ENCODE results near the gene TAF13.
"Not testable (repeated sequence)": the region's sequence is repeated elsewhere in the genome, so short reads cannot be mapped to it uniquely, and the experiment has no call there.

The TAF13 gene

GRCh38 chr1:109091078-109091838 is 15.5 kb upstream of the TAF13 start:
- DNase-seq, result no peak

DNA sequence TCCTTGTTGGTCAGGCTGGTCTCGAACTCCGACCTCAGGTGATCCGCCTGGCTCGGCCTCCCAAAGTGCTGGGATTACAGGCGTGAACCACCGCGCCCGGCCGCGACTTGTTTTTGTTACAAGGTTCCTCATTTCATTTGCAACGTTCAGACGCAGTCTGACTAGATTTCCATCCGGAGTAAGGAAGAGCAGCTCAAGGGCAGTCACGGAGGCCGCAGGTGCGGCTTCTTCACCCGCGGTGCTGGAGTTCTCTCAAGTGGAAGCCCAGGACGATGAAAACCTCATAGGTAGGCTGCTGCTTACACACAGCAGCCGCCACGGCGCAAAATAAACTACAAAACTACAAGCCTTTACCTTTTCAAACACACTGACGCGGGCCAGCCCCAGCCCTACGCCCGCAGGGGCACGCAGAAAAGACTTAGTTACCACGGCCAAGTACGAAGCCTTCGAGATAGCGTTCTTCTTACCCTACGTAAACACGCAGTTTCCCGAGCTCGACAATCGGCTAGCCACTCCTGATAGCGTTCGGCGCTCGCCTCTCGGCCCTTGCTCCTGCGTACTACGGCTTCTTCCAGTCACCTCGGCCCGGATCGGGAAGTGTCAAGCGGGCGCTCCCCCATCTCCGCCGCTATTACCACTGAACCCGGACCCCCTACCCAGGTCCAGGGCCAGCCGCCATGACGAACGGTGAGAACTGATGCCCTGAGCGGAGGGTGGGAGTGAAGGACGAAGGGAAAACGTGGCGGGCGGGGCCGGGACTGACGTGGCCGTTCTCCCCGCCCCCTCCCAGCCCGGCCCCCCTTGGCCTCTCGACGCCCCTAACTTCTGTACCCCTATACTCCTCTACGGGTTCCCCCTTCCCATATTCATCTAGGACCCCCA is 14.6 kb upstream of the TAF13 start, which contains the start of gene TMEM167B:
TSS of gene TMEM167B (plus strand) at position 569 of the 882 bp plus-strand sequence. CDS start at position 678, 109 bp downstream.
- peak; percentile 82 for DNase-seq

DNA sequence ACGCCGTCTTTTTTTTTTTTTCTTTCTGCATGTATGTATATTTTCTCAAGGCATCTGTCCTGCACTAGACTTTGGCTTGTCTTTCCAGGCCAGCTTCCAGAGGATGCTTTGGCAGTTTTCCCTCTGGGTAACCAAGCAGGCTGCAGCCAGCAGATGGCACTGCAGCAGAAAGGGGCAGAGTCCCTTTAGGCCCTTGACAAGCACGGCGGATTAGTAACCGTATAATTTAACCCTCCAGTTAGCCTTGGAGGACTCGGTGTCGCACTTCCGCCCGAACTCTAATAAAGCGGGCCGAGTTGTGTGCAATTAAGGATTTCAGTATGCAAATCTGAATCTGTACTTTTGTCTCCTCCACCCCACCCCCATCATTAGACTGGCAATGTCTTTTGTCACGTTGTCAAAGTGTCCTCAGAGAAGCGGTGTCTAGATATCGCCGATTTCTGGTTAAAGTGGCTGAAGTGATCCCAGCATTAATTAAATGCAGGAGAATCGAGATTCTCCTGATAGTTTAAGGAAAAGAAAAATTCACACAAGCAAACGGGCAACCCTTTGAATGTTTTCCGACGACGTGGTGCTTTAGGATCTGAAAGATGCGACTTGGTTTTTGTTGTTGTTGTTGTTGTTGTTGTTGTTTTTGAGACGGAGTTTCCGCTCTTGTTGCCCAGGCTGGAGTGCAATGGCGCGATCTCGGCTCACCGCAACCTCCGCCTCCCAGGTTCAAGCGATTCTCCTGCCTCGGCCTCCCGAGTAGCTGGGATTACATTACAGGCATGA is 13.6 kb upstream of the TAF13 start:
- no peak for DNase-seq

DNA sequence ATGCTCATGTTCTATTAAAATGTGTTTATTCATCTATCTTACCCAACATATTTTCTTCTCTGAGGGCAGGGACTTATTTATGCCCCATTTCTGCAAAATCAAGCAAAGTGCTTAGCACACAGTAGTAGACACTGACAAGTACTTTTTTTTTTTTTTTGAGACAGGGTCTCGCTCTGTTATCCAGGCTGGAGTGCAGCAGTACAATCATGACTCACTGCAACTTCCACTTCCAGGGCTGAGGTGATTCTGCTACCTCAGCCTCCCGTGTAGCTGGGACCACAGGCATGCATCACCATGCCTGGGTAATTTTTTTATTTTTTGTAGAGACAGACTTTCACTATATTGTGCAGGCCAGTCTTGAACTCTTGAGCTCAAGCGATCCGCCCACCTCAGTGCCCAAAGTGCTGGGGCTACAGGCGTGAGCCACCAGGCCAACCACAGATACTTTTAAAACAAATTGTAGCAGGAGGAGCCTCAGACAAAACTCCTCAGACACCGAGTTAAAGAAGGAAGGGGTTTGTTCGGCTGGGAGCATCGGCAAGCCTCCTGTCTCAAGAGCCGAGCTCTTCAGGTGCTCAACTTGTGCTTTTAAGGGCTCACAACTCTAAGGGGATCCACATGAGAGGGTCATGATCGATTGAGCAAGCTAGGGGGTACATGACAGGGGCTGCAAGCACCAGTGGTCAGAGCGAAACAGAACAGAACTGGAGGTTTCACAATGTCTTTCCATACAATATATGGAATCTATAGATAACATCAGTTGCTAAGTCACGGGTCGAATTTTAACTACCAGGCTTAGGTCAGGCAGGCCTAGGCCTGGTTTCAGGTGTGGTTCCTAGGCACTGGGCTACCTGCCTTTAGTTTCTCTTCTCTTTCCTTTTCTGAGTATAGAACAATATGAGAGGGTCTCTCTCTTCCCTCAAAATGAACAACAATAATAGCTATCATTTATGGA is 9.0 kb upstream of the TAF13 start:
- no peak for DNase-seq

GRCh38 chr1:109083923-109084322 is 8.1 kb upstream of the TAF13 start:
- no peak for DNase-seq

GRCh38 chr1:109083501-109083900 is 7.7 kb upstream of the TAF13 start:
- no peak for DNase-seq

- no peak for DNase-seq
Measured at GRCh38 chr1:109080441-109081082, 4.8 kb upstream of the TAF13 start.

GRCh38 chr1:109079240-109079622 is 3.4 kb upstream of the TAF13 start:
- DNase-seq, result no peak

DNA sequence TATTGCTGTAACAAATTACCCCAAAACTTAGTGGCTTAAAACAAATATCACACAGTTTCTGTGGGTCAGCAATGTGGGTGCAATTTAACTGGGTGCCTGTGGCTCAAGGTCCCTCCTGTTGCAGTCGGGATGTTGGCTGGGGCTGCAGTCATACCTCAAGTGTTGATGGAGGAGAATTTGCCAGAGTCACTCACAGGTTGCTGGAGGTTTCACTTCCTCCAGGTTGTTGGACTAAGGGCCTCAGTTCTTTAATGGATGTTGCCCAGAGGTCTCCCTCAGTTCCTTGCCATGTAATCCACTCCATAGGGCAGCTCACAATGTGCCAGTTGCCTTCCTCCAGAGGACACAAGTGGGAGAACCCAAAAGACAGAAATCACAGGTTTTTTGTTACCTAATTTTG is 2.5 kb upstream of the TAF13 start:
- DNase-seq, result no peak

- DNase-seq, result no peak
Measured at GRCh38 chr1:109069294-109069693, 6.5 kb downstream of the TAF13 start.

- no peak for DNase-seq
Measured at GRCh38 chr1:109067883-109068282, 7.9 kb downstream of the TAF13 start.

GRCh38 chr1:109065137-109065536 is 10.7 kb downstream of the TAF13 start:
- DNase-seq, result no peak

DNA sequence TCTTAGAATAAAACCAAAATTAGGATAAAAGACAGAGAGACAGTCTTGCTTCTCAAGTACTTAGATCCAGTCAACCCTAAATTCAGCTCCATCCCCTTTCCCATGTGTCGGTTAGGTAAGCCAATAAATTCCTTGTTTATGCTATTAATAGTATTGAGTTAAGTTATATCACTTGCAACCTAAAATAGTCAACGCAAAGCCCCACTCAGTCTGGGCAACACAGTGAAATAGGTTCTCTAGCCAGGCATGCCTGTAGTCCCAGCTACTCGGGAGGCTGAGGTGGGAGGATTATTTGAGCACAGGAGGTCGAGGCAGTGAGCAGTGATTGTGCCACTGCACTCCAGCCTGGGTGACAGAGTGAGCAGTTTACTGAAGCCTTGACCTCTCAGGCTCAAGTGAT is 14.6 kb downstream of the TAF13 start:
- no peak for DNase-seq

DNA sequence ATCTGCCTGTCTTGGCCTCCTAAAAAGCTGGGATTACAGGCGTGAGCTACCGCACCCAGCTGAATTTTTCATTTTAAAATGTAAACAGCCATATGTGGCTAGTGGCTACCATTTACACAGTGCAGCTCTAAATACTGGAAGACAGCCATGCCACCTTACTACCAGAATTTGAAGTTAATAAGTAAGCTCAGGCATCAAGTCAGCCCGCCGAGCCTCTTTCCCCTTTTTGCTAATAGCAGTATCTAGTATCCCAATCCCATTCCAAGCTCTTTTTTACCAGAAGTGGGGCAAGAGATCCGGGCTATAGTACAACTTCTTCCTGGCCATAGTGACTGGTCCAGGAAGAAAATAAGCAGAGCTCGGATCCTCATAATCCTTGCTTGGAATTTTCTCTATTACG is 15.1 kb downstream of the TAF13 start:
- no peak for DNase-seq

GRCh38 chr1:109059026-109059425 is 16.8 kb downstream of the TAF13 start:
- DNase-seq, result no peak

- no peak for DNase-seq
Measured at GRCh38 chr1:109056064-109056463, 19.7 kb downstream of the TAF13 start.

DNA sequence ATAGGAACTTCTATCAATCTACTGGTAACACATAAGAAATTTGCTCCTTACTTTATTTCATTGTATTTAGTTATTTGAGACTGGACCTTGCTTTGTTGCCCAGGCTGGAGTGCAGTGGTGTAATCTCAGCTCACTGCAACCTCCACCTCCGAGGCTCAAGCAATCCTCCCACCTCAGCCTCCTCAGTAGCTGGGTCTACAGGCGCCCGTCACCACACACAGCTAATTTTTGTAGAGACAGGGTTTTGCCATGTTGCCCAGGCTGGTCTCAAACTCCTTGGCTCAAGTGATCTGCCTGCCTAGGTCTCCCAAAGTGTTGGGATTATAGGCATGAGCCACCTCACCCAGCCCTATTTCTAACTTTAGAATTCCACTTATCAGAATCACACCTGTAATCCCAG is 23.7 kb downstream of the TAF13 start:
- not testable (repeated sequence) for DNase-seq

DNA sequence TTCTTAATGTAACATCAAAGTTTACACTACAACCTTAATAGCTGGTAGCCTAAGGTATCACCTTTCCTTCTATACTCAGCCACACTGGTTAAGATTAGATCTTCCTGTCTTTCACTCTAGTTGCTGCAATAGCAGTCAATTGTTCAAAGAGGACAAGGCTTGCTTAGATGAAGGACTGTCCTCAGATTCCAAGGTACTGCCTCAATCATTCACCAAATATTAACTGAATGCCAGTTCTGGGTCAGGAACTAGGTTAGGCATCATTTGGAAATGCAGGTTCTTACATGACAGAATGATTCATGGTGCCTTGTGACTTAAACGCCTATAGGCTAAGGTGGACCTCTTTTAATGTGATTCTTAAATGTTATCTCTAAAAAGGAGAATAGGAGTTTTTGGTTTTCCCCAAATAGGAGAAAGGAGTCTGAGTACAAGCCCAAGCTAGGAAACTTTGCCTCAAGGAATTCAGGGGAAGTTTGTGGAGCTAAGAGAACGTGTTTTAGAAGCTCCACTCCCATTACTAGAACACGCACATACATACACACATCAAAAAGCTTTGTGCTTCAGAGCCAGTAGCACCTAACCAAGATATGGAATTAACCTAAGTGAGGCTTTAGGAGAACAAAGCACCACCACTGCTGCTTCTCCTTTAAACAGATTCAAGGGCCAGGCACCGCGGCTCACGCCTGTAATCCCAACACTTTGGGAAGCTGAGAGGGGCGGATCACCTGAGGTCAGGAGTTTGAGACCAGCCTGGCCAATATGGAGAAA is 25.4 kb downstream of the TAF13 start:
- no peak for DNase-seq

- no peak for DNase-seq
Measured at GRCh38 chr1:109048335-109048734, 27.5 kb downstream of the TAF13 start.

GRCh38 chr1:109047339-109047738 is 28.5 kb downstream of the TAF13 start:
- no peak for DNase-seq

- DNase-seq, result no peak
Measured at GRCh38 chr1:109046671-109047070, 29.1 kb downstream of the TAF13 start.

Measured in NK-92 treated with Interleukin-12 subunit alpha and Interleukin-12 subunit beta, amount 100 ng/mL, for 24 hours (cell line).